ENCODE results near the gene SOX9.

SOX9 gene

DNA sequence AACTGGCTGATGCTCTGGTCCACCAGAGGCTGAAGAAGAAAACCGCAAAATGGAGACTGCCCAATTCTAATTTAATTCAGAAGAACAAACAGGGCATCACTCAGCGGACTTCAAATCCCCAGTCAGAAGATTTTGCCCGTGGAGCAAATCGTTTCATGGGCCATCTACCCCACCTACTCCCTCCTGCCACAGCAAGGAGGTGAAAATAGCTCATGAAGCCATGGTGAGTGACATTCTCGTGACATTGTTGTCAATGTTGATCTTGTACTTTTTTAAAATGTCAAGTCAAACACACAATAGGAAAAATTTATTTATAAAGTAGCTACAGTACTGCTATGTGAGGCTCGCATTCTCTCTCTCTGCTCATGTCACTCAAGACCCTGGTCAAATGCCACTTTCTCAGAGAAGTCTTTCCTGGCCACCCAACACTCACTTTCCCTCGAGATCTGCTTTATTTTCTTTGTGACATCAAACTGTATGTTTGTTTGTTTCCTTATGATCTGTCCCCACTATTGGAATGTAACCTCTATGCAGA, 31.3 kb upstream of the SOX9 start:
- H3K4me3 ChIP-seq (ENCODE audit: low read depth, low read length), result no peak overlapping the region
- TF ChIP-seq CTCF (IDR thresholded peaks at IDR 0.05; ENCODE audit: low read depth, low read length), result no peak

DNA sequence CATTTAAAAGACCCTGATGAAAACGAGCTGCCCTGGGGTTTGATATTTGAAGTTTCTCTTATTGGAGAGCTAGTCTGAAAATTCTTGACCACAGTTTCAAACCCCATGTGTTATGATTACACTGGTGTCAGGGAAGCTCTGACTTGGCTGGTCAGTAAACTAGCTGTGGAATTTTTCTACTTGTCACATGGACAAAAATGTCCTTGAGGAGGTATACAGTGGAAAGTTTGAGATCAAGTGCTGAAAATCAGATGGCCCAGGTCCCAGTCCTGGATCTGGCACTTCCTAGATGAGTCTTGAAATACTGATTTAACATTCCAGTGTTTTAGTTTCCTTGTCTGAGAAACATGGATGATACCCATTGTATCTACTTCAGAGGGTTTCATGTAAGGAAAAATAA, 30.7 kb upstream of the SOX9 start:
- TF ChIP-seq CTCF (IDR thresholded peaks at IDR 0.05; ENCODE audit: low read depth, low read length), result no peak
- H3K4me3 ChIP-seq (ENCODE audit: low read depth, low read length), result no peak overlapping the region

GRCh38 chr17:72092710-72093322, 28.0 kb upstream of the SOX9 start:
- no peak for TF ChIP-seq CTCF (IDR thresholded peaks at IDR 0.05; ENCODE audit: low read depth, low read length)

DNA sequence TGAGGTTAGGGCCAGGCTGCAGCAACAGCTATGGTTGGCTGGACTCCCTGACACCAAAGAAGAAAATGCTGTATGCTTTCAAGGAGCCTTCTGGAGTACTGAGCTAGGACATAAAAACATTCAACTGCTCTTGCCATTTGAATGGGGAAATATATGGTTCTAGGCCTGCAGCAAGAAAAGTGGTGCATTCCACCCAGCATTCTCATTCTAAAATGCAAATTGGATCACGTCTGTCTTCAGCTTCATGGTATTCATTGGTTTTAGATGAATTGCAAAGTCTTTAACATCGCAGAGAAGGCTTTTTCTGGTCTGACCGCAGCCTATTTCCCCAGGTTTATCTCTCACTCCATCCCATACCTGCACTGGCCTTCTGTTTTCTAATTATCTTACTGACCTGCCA, 27.1 kb upstream of the SOX9 start:
- H3K4me3 ChIP-seq (ENCODE audit: low read depth, low read length), result no peak overlapping the region
- no peak for TF ChIP-seq CTCF (IDR thresholded peaks at IDR 0.05; ENCODE audit: low read depth, low read length)

More at GRCh38 chr17:72092710-72093322, 28.0 kb upstream of the SOX9 start:
- H3K4me3 ChIP-seq (ENCODE audit: low read depth, low read length), result no peak overlapping the region

- TF ChIP-seq CTCF (IDR thresholded peaks at IDR 0.05; ENCODE audit: low read depth, low read length), result no peak
- H3K4me3 ChIP-seq (ENCODE audit: low read depth, low read length), result no peak overlapping the region
Measured at GRCh38 chr17:72095316-72095715, 25.5 kb upstream of the SOX9 start.

DNA sequence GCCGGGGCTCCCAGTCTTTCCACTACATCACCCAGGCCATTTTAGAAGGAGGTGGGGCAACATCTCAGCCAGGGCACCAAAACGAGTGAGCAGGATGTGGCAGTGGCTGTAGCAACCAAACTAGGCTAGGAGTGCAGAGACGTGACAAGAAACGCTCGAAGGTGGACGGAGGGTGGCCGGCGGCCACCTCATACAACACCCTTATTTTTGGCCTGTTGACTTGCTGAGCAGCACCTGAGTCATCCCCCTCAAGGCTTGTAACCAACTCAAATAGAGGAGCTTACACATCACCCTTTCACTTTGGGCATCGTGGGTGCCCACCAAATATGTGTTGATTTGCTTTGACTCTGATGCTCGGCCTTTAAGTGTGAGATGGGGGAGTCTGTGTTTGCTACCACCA, 23.7 kb upstream of the SOX9 start:
- no peak for TF ChIP-seq CTCF (IDR thresholded peaks at IDR 0.05; ENCODE audit: low read depth, low read length)
- no peak overlapping the region for H3K4me3 ChIP-seq (ENCODE audit: low read depth, low read length)

DNA sequence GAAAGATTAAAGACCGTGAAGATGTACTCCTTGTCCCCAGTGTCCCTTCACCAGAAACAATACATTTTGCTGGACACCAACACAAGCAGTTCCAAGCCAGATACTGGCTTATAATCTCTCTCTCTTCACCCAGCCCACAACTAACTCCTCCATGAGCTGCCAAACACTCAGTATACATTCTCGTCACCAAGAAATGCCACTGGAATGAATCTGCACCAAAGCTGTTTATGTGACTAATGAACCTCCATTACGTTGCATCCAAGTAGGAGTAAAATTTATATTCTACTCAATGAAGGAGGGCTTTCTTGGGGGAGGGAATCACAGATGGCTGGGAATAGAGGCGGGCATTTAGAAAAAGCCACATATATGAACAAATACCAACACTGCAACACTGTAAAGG, 20.9 kb upstream of the SOX9 start:
- no peak for TF ChIP-seq CTCF (IDR thresholded peaks at IDR 0.05; ENCODE audit: low read depth, low read length)
- no peak overlapping the region for H3K4me3 ChIP-seq (ENCODE audit: low read depth, low read length)
